HG03469 (cell line): ENCODE results near the gene CHCHD6.

Source experiments
- ATAC-seq: cut with Tn5 transposase; IDR thresholded peaks from one replicate; pipeline ENCODE4 v1.9.1; 2021; ENCODE audit warnings: mild to moderate bottlenecking, moderate library complexity, moderate number of reproducible peaks; ENCODE audit not compliant: unreplicated experiment

The CHCHD6 gene

GRCh38 chr3:126703512-126704493 is at the start of gene CHCHD6:
Gene CHCHD6, plus strand, starts transcription at chr3:126704240. Its CDS starts 73 bp downstream, at chr3:126704313.
- peak; percentile 87 for ATAC-seq

- no peak for ATAC-seq
Measured at GRCh38 chr3:126654571-126655383, 49.3 kb upstream of the CHCHD6 start, which contains the start of gene TXNRD3. Gene TXNRD3, minus strand, starts transcription at chr3:126655124.

GRCh38 chr3:126655887-126656286 is 48.2 kb upstream of the CHCHD6 start:
- no peak for ATAC-seq

GRCh38 chr3:126656371-126657134 is 47.5 kb upstream of the CHCHD6 start:
- ATAC-seq = no peak

- no peak for ATAC-seq
Measured at GRCh38 chr3:126657901-126658300, 46.1 kb upstream of the CHCHD6 start.

GRCh38 chr3:126658584-126658983 is 45.5 kb upstream of the CHCHD6 start:
- ATAC-seq = no peak

- no peak for ATAC-seq
Measured at GRCh38 chr3:126659915-126660886, 43.8 kb upstream of the CHCHD6 start.

GRCh38 chr3:126661532-126662364 is 42.3 kb upstream of the CHCHD6 start:
- ATAC-seq = no peak

GRCh38 chr3:126663257-126663656 is 40.8 kb upstream of the CHCHD6 start:
- ATAC-seq = no peak

- ATAC-seq = no peak
Measured at GRCh38 chr3:126663750-126664149, 40.3 kb upstream of the CHCHD6 start.

GRCh38 chr3:126664591-126665214 is 39.3 kb upstream of the CHCHD6 start:
- ATAC-seq = no peak

- ATAC-seq = no peak
Measured at GRCh38 chr3:126665221-126665936, 38.7 kb upstream of the CHCHD6 start.

- no peak for ATAC-seq
Measured at GRCh38 chr3:126665959-126666657, 37.9 kb upstream of the CHCHD6 start.

- ATAC-seq = no peak
Measured at GRCh38 chr3:126666658-126667528, 37.1 kb upstream of the CHCHD6 start.

- ATAC-seq = no peak
Measured at GRCh38 chr3:126667631-126668449, 36.2 kb upstream of the CHCHD6 start.
